ENCODE results near the gene DHRSX.

DNA sequence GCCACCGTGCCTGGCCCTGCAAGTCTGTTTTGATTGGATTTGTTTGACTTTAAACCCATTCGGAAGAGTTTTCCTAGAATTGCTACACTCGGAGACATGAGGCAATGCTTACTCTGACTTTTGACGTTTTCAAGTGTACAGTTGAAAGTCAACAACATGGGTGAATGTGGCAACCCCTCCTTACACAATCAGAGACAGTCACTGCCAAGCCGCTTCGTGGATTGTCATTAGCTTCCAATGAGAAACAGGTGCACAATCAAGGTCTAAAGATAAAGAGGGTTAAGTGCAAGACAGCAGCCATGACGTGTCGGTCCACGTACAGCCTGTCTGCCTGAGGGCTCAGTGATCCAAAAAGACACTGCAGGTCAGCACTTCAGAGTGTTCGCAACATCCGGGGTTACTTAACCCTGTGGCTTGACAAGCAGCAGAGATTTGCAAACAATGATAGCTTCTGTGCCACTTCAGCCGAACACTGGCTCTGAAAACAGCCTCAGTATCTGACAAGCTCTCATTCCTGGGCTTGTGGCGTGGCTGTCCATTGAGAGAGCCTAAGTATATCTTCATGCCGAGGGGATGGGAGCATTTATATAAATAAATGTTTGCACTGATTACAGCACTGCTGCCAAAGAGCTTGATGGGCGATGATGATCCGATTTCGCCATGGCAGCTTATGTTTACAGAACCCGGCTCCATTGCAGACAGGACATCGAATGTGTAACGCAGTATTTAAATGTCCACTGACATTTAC, 180.0 kb downstream of the DHRSX start:
- TF ChIP-seq, protein P1, sequence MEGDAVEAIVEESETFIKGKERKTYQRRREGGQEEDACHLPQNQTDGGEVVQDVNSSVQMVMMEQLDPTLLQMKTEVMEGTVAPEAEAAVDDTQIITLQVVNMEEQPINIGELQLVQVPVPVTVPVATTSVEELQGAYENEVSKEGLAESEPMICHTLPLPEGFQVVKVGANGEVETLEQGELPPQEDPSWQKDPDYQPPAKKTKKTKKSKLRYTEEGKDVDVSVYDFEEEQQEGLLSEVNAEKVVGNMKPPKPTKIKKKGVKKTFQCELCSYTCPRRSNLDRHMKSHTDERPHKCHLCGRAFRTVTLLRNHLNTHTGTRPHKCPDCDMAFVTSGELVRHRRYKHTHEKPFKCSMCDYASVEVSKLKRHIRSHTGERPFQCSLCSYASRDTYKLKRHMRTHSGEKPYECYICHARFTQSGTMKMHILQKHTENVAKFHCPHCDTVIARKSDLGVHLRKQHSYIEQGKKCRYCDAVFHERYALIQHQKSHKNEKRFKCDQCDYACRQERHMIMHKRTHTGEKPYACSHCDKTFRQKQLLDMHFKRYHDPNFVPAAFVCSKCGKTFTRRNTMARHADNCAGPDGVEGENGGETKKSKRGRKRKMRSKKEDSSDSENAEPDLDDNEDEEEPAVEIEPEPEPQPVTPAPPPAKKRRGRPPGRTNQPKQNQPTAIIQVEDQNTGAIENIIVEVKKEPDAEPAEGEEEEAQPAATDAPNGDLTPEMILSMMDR (IDR thresholded peaks at IDR 0.05) = no peak
- TF ChIP-seq POLR2A (IDR thresholded peaks at IDR 0.05) = no peak
